Measurements from ENCODE around the gene OPA1. TPM values are rescaled to one million over a fixed set of nuclear protein-coding genes. Genes with fewer than 3 reads are reported as not detected.

Gene OPA1
- total and polyA plus RNA-seq, 7 donors = 20.4 to 58.7 (median 45.9) TPM

DNA sequence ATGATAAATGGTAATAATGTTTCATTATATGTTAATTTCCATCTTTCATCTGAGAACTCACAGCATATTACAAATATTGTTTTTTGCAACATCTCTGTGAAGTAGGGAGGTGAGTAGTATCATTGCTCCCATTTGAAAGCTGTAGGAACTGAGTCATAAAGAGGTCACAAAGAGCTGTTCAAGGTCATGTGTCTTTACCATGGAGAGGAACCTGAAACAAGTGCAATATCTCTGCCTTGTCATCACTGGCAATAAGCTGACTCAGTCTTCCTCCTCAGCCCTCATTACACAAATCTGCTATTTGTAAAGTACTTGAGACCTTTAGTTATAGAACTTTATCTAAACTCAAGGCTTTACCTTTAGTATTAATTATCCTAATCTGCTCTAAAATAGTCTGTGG, 33.9 kb upstream of the OPA1 start:
- no peak overlapping the region for H3K4me3 ChIP-seq
- no peak for DNase-seq
- no peaks in the 10 kb centered on the region for H3K9me3 ChIP-seq
- H3K36me3 ChIP-seq = no peaks in the 10 kb centered on the region
- no peak overlapping the region for H3K27ac ChIP-seq
- no peaks in the 10 kb centered on the region for H3K27me3 ChIP-seq
- intact Hi-C loops (cut with DNase I) = no loop called here
- no peak for TF ChIP-seq EP300 (IDR thresholded peaks at IDR 0.05)
- H3K4me1 ChIP-seq = no peaks in the 10 kb centered on the region

DNA sequence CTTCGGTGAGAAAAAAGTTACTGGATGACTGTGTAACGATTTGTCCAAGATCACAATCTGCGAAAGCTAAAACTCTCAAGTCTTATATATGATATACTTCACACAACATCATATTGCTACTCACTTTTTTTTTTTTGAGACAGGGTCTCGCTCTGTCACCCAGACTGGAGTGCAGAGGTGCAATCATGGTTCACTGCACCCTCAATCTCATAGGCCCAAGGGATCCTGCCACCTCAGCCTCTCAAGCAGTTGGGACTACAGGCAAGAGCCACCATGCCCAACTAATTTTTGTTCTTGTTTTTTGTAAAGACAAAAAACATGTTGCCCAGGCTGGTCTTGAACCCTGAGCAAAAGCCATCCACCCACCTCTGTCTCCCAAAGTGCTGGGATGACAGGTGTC, 32.9 kb upstream of the OPA1 start:
- no peaks in the 10 kb centered on the region for H3K4me1 ChIP-seq
- TF ChIP-seq, protein P1, sequence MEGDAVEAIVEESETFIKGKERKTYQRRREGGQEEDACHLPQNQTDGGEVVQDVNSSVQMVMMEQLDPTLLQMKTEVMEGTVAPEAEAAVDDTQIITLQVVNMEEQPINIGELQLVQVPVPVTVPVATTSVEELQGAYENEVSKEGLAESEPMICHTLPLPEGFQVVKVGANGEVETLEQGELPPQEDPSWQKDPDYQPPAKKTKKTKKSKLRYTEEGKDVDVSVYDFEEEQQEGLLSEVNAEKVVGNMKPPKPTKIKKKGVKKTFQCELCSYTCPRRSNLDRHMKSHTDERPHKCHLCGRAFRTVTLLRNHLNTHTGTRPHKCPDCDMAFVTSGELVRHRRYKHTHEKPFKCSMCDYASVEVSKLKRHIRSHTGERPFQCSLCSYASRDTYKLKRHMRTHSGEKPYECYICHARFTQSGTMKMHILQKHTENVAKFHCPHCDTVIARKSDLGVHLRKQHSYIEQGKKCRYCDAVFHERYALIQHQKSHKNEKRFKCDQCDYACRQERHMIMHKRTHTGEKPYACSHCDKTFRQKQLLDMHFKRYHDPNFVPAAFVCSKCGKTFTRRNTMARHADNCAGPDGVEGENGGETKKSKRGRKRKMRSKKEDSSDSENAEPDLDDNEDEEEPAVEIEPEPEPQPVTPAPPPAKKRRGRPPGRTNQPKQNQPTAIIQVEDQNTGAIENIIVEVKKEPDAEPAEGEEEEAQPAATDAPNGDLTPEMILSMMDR (IDR thresholded peaks at IDR 0.05) = no peak
- TF ChIP-seq POLR2AphosphoS5 (IDR thresholded peaks at IDR 0.05) (no peak), POLR2A (IDR thresholded peaks at IDR 0.05) (no peak), EP300 (IDR thresholded peaks at IDR 0.05) (no peak)
- DNase-seq = no peak
- H3K27ac ChIP-seq = no peak overlapping the region
- intact Hi-C loops (cut with DNase I) = no loop called here
- H3K27me3 ChIP-seq = no peaks in the 10 kb centered on the region
- H3K36me3 ChIP-seq = no peaks in the 10 kb centered on the region
- 92 to 97% methylated on average over 4 of the region's 4 CpGs for WGBS, 2 donors
- H3K4me3 ChIP-seq = no peak overlapping the region
- H3K9me3 ChIP-seq = no peaks in the 10 kb centered on the region

DNA sequence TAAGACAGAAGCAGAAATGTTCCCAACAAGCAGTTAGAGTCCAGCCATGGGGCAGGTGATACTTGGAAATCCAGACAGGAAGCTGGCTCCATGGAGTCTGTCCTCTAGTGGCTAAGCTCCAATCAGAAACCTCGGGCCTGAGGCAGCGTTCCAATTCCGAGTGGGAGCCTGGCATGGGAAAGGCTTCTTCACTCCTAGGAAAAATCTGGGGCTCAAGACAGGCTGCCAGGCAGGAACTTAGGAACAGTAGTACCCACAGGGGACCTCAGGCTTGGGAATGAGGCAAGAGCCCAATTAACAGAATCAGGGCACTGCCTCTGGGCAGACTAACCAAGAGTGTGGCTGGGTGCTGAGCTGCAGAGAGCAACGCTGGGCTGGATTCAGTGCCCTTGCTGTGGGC, 32.1 kb upstream of the OPA1 start:
- Histone ChIP-seq H3K36me3 (no peaks in the 10 kb centered on the region), H3K4me1 (no peaks in the 10 kb centered on the region), H3K27ac (no peak overlapping the region), H3K27me3 (no peaks in the 10 kb centered on the region), H3K4me3 (no peak overlapping the region), H3K9me3 (no peaks in the 10 kb centered on the region)
- TF ChIP-seq, protein P1 (IDR thresholded peaks at IDR 0.05) = no peak
- no peak for TF ChIP-seq EP300 (IDR thresholded peaks at IDR 0.05)
- TF ChIP-seq POLR2A (IDR thresholded peaks at IDR 0.05) = no peak
- TF ChIP-seq POLR2AphosphoS5 (IDR thresholded peaks at IDR 0.05) = no peak
- DNase-seq = no peak
- WGBS, 2 donors = 63 to 80% methylated on average over 4 of the region's 4 CpGs
- intact Hi-C loops (cut with DNase I) = no loop called here

DNA sequence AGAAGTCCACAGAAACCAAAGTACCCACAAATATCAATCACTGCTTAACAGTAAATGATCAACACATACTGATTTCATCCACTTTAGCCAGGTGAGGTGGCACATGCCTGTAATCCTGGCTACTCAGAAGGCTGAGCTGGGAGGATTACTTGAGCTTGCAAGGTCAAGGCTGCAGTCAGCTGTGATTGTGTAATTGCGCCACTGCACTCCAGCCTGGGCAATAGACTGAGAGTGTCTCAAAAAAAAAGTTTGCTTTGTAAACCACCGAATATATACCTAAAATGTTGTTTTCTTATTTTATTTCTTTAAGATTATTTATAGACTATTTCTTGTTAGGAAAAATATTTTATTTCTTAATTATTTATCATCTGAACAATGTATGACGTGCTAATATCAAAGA, 29.6 kb upstream of the OPA1 start:
- Histone ChIP-seq H3K9me3 (no peaks in the 10 kb centered on the region), H3K4me3 (no peak overlapping the region), H3K4me1 (no peaks in the 10 kb centered on the region), H3K36me3 (no peaks in the 10 kb centered on the region), H3K27ac (no peak overlapping the region), H3K27me3 (no peaks in the 10 kb centered on the region)
- intact Hi-C loops (cut with DNase I) = no loop called here
- no peak for DNase-seq
- WGBS, 2 donors = 75 to 90% methylated on average over 3 of the region's 3 CpGs
- TF ChIP-seq POLR2AphosphoS5 (IDR thresholded peaks at IDR 0.05) = no peak
- TF ChIP-seq POLR2A (IDR thresholded peaks at IDR 0.05) = no peak
- no peak for TF ChIP-seq EP300 (IDR thresholded peaks at IDR 0.05)
- TF ChIP-seq, protein P1 (IDR thresholded peaks at IDR 0.05) = no peak

DNA sequence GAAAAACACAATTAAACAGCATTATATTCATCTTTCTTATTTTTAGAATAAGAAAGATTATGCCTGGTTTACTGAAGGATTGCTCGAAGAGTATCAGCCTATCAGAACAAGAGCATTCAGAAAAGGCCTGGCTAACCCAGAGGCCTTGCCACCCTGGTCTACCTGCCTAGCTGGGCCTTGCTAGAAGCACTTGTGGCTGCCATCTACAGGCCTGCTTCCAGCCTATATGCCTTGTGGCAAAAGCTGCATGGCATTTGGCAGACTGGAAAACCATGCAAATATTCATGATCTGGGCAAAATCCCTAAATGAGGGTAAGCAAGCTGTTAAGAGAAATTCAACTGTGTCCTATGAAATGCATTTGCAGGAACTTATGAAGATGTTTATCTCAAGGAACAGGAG, 29.0 kb upstream of the OPA1 start:
- TF ChIP-seq, protein P1 (IDR thresholded peaks at IDR 0.05) = peak in 1 of 4 experiments; percentile 25
- TF ChIP-seq POLR2AphosphoS5 (IDR thresholded peaks at IDR 0.05) (no peak), EP300 (IDR thresholded peaks at IDR 0.05) (no peak), POLR2A (IDR thresholded peaks at IDR 0.05) (no peak)
- intact Hi-C loops (cut with DNase I) = no loop called here
- Histone ChIP-seq H3K4me3 (no peak overlapping the region), H3K27me3 (no peaks in the 10 kb centered on the region), H3K4me1 (no peaks in the 10 kb centered on the region), H3K27ac (no peak overlapping the region), H3K36me3 (no peaks in the 10 kb centered on the region), H3K9me3 (no peaks in the 10 kb centered on the region)
- no peak for DNase-seq
- WGBS, 2 donors = 46 to 58% methylated on average over 1 of the region's 1 CpG

Measured in sigmoid colon (tissue), 7 donors.